HUES48 (cell line): ENCODE measurements around the gene JARID2.

ENCODE experiments used
- H3K27ac ChIP-seq: one replicate; pipeline ENCODE4 v1.7.0; 2013; ENCODE audit warnings: low read depth, low read length, inconsistent platforms
- H3K27me3 ChIP-seq: 2 replicates; pipeline ENCODE4 v1.6.1; 2013; ENCODE audit warnings: mild to moderate bottlenecking, low read length; ENCODE audit not compliant: control insufficient read depth, insufficient read depth
- H3K36me3 ChIP-seq: 2 replicates; pipeline ENCODE4 v1.6.1; 2013; ENCODE audit warnings: low read length; ENCODE audit not compliant: control insufficient read depth, insufficient read depth
- H3K4me1 ChIP-seq: 2 replicates; pipeline ENCODE4 v1.6.1; 2013; ENCODE audit warnings: mild to moderate bottlenecking, low read length; ENCODE audit not compliant: control insufficient read depth, insufficient read depth
- H3K4me3 ChIP-seq: 2 replicates; pipeline ENCODE4 v1.5.1; 2013; ENCODE audit warnings: mild to moderate bottlenecking, low read depth, low read length
- H3K9ac ChIP-seq: 2 replicates; pipeline ENCODE4 v1.6.1; 2013; ENCODE audit warnings: mild to moderate bottlenecking, low read depth, low read length, moderate library complexity
- H3K9me3 ChIP-seq: 2 replicates; pipeline ENCODE4 v1.6.1; 2013; ENCODE audit warnings: low read length; ENCODE audit not compliant: control insufficient read depth, insufficient read depth

The JARID2 gene

GRCh38 chr6:15465212-15465611 is 219.3 kb downstream of the JARID2 start:
- no peak overlapping the region for H3K9ac ChIP-seq
- peaks cover 23% of the 10 kb centered on the region for H3K4me1 ChIP-seq
- no peaks in the 10 kb centered on the region for H3K9me3 ChIP-seq
- no peaks in the 10 kb centered on the region for H3K27me3 ChIP-seq
- H3K36me3 ChIP-seq = peaks cover 40% of the 10 kb centered on the region
- no peak overlapping the region for H3K4me3 ChIP-seq
- no peak overlapping the region for H3K27ac ChIP-seq

DNA sequence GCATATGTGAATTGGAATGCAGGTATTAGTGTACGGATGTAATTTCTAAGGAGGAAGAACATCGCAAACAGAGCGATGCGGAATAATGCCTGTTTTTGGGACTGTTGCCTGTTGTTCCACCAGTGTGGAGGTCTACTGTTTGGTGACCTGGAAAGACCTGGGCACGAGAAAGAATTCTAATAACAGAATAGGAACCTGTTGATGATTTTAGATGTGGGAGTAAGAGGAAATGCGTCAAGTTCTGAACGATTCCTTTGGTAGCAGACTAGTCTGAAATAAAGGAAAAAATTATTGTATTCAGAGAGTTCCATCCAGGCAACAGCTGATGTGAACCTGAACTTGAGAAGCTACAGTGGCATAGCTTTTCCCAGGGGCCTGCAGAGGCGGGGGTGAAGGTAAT is 224.9 kb downstream of the JARID2 start:
- peaks cover 19% of the 10 kb centered on the region; the same call in 1 of the 2 replicates for H3K4me1 ChIP-seq
- H3K4me3 ChIP-seq = no peak overlapping the region
- no peaks in the 10 kb centered on the region for H3K27me3 ChIP-seq
- H3K27ac ChIP-seq = no peak overlapping the region
- peaks cover 82% of the 10 kb centered on the region for H3K36me3 ChIP-seq
- H3K9ac ChIP-seq = no peak overlapping the region
- H3K9me3 ChIP-seq = no peaks in the 10 kb centered on the region

- peaks cover 35% of the 10 kb centered on the region for H3K4me1 ChIP-seq
- H3K4me3 ChIP-seq = no peak overlapping the region
- no peak overlapping the region for H3K9ac ChIP-seq
- peaks cover 88% of the 10 kb centered on the region for H3K36me3 ChIP-seq
- H3K9me3 ChIP-seq = no peaks in the 10 kb centered on the region
- H3K27me3 ChIP-seq = no peaks in the 10 kb centered on the region
- peak overlapping the region; percentile 8 for H3K27ac ChIP-seq
These were observed 226.8 kb downstream of the JARID2 start for GRCh38 chr6:15472621-15473020.

GRCh38 chr6:15473174-15473573 is 227.3 kb downstream of the JARID2 start:
- Histone ChIP-seq H3K4me3 (no peak overlapping the region), H3K27ac (no peak overlapping the region), H3K9ac (no peak overlapping the region), H3K27me3 (no peaks in the 10 kb centered on the region), H3K9me3 (no peaks in the 10 kb centered on the region), H3K36me3 (peaks cover 83% of the 10 kb centered on the region), H3K4me1 (peaks cover 40% of the 10 kb centered on the region)

GRCh38 chr6:15473741-15474161 is 227.9 kb downstream of the JARID2 start:
- no peaks in the 10 kb centered on the region for H3K27me3 ChIP-seq
- peaks cover 77% of the 10 kb centered on the region for H3K36me3 ChIP-seq
- peaks cover 40% of the 10 kb centered on the region for H3K4me1 ChIP-seq
- no peak overlapping the region for H3K27ac ChIP-seq
- no peaks in the 10 kb centered on the region for H3K9me3 ChIP-seq
- no peak overlapping the region for H3K4me3 ChIP-seq
- no peak overlapping the region for H3K9ac ChIP-seq

GRCh38 chr6:15474196-15474595 is 228.3 kb downstream of the JARID2 start:
- H3K36me3 ChIP-seq = peaks cover 74% of the 10 kb centered on the region
- H3K27me3 ChIP-seq = no peaks in the 10 kb centered on the region
- no peaks in the 10 kb centered on the region for H3K9me3 ChIP-seq
- H3K4me1 ChIP-seq = peaks cover 43% of the 10 kb centered on the region
- no peak overlapping the region for H3K27ac ChIP-seq
- no peak overlapping the region for H3K9ac ChIP-seq
- H3K4me3 ChIP-seq = no peak overlapping the region

GRCh38 chr6:15475261-15475660 is 229.4 kb downstream of the JARID2 start:
- Histone ChIP-seq H3K9ac (no peak overlapping the region), H3K4me3 (no peak overlapping the region), H3K9me3 (no peaks in the 10 kb centered on the region), H3K27ac (no peak overlapping the region), H3K4me1 (peaks cover 54% of the 10 kb centered on the region), H3K27me3 (no peaks in the 10 kb centered on the region), H3K36me3 (peaks cover 65% of the 10 kb centered on the region)

GRCh38 chr6:15475872-15476271 is 230.0 kb downstream of the JARID2 start:
- Histone ChIP-seq H3K4me3 (no peak overlapping the region), H3K36me3 (peaks cover 58% of the 10 kb centered on the region), H3K9me3 (no peaks in the 10 kb centered on the region), H3K27me3 (no peaks in the 10 kb centered on the region), H3K4me1 (peaks cover 60% of the 10 kb centered on the region), H3K27ac (no peak overlapping the region), H3K9ac (no peak overlapping the region)

- Histone ChIP-seq H3K4me1 (peaks cover 68% of the 10 kb centered on the region), H3K27ac (no peak overlapping the region), H3K36me3 (peaks cover 50% of the 10 kb centered on the region), H3K9ac (no peak overlapping the region), H3K4me3 (no peak overlapping the region), H3K9me3 (no peaks in the 10 kb centered on the region), H3K27me3 (no peaks in the 10 kb centered on the region)
These were observed 230.9 kb downstream of the JARID2 start for GRCh38 chr6:15476631-15477380.

GRCh38 chr6:15477746-15478145 is 231.9 kb downstream of the JARID2 start:
- peaks cover 48% of the 10 kb centered on the region for H3K36me3 ChIP-seq
- H3K4me1 ChIP-seq = peaks cover 73% of the 10 kb centered on the region
- no peaks in the 10 kb centered on the region for H3K9me3 ChIP-seq
- H3K27ac ChIP-seq = no peak overlapping the region
- H3K27me3 ChIP-seq = no peaks in the 10 kb centered on the region
- no peak overlapping the region for H3K4me3 ChIP-seq
- H3K9ac ChIP-seq = no peak overlapping the region

GRCh38 chr6:15479761-15480160 is 233.9 kb downstream of the JARID2 start:
- H3K4me1 ChIP-seq = peaks cover 84% of the 10 kb centered on the region
- H3K9ac ChIP-seq = no peak overlapping the region
- no peaks in the 10 kb centered on the region for H3K9me3 ChIP-seq
- peaks cover 29% of the 10 kb centered on the region for H3K36me3 ChIP-seq
- H3K27ac ChIP-seq = no peak overlapping the region
- H3K27me3 ChIP-seq = no peaks in the 10 kb centered on the region
- H3K4me3 ChIP-seq = no peak overlapping the region
